Suprapubic skin (tissue), 3 donors: Measurements from ENCODE around the gene CTXN1.

Experiments used
- CTCF ChIP-seq, 2 donors: fragments of 200-600 bp in 1 of 2; fragments of 450-650 bp in 1 of 2; sonication (generic) in 1 of 2; IDR thresholded peaks; one replicate each; pipeline ENCODE4 v1.5.1; 2016 to 2019; ENCODE audit warnings: antibody characterized with exemption in 2 of 2, mild to moderate bottlenecking in 1 of 2, moderate library complexity in 1 of 2
- POLR2A ChIP-seq, 2 donors: fragments of 450-650 bp; IDR thresholded peaks; one replicate each; pipeline ENCODE4 v1.6.1; 2017; ENCODE audit warnings: antibody characterized with exemption in 2 of 2, mild to moderate bottlenecking in 2 of 2, moderate library complexity in 2 of 2

- TF ChIP-seq CTCF (IDR thresholded peaks at IDR 0.05), result no peak
- no peak for TF ChIP-seq POLR2A (IDR thresholded peaks at IDR 0.05)
Observed at GRCh38 chr19:7953060-7953459, 27.1 kb upstream of the CTXN1 start.
